ENCODE data around the gene PRR5.

Gene PRR5

DNA sequence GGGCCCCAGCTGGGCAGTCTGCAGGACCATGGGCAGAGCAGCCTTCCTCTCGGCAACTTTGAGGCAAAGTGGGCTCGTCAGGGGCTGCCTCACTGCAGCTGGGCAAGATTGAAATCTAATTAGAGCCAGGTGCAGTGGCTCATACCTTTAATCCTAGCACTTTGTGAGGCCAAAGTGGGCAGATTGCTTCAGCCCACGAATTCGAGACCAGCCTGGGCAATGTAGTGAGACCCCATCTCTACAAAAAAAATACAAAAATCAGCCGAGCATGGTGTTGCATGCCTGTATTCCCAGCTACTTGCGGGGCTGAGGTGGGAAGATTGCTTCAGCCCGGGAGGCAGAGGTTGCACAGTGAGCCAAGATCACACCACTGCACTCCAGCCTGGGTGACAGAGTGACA is 84.6 kb downstream of the PRR5 start:
- Histone ChIP-seq H3K27me3 (replicated peaks) (no peaks in the 10 kb centered on the region), H3K4me3 (ENCODE audit: low read depth, low read length) (no peak overlapping the region), H3K27ac (no peak overlapping the region), H3K36me3 (replicated peaks) (no peaks in the 10 kb centered on the region)
- in situ Hi-C loops (cut with HindIII; ENCODE audit: low pct_ligation_motif_present, low sequenced_read_pairs) = no loop called here
- DNase-seq = no peak
- TF ChIP-seq, protein P1, sequence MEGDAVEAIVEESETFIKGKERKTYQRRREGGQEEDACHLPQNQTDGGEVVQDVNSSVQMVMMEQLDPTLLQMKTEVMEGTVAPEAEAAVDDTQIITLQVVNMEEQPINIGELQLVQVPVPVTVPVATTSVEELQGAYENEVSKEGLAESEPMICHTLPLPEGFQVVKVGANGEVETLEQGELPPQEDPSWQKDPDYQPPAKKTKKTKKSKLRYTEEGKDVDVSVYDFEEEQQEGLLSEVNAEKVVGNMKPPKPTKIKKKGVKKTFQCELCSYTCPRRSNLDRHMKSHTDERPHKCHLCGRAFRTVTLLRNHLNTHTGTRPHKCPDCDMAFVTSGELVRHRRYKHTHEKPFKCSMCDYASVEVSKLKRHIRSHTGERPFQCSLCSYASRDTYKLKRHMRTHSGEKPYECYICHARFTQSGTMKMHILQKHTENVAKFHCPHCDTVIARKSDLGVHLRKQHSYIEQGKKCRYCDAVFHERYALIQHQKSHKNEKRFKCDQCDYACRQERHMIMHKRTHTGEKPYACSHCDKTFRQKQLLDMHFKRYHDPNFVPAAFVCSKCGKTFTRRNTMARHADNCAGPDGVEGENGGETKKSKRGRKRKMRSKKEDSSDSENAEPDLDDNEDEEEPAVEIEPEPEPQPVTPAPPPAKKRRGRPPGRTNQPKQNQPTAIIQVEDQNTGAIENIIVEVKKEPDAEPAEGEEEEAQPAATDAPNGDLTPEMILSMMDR (IDR thresholded peaks at IDR 0.05; ENCODE audit: low read depth, low read length, missing control alignments) = no peak
